ENCODE measurements around the gene FAM193B.

- TF ChIP-seq CTCF (IDR thresholded peaks at IDR 0.05): no peak
- no peak for TF ChIP-seq EZH2 (IDR thresholded peaks at IDR 0.05; ENCODE audit: borderline replicate concordance, insufficient read depth, low read depth, low read length, poor library complexity, severe bottlenecking)
Measured at GRCh38 chr5:177511181-177511580, 43.2 kb downstream of the FAM193B start.
